Prostate gland (tissue), 2 donors: ENCODE data around the gene VGF. TPM values are rescaled to one million over a fixed set of nuclear protein-coding genes. Genes with fewer than 3 reads are reported as not detected.
"Not testable (repeated sequence)": the region's sequence is repeated elsewhere in the genome, so short reads cannot be mapped to it uniquely, and the experiment has no call there.

ENCODE experiments used
- DNase-seq: peaks from one replicate; pipeline ENCODE4 v3.0.0-alpha.2; 2019; ENCODE audit warnings: low spot score
- H3K27ac ChIP-seq, 2 donors: fragments of 200-600 bp; sonication (generic); 2 replicates each; pipeline ENCODE4 v1.5.1; 2017 to 2019
- H3K27me3 ChIP-seq: fragments of 200-600 bp; sonication (generic); replicated peaks from 2 replicates; pipeline ENCODE4 v1.5.1; 2019; ENCODE audit not compliant: insufficient read depth
- H3K36me3 ChIP-seq, 2 donors: fragments of 200-600 bp; sonication (generic); 1 replicate in 1 of 2; 2 replicates in 1 of 2; pipeline versions ENCODE4 v1.5.1 to v1.8.1; 2017 to 2019
- H3K4me1 ChIP-seq: fragments of 200-600 bp; sonication (generic); replicated peaks from 2 replicates; pipeline ENCODE4 v1.5.1; 2019
- H3K4me3 ChIP-seq, 2 donors: fragments of 200-600 bp; sonication (generic); 2 replicates each; pipeline ENCODE4 v1.5.1; 2017 to 2019
- H3K9me3 ChIP-seq: fragments of 200-600 bp; sonication (generic); 2 replicates; pipeline ENCODE4 v1.5.1; 2017
- POLR2A ChIP-seq: fragments of 450-650 bp; IDR thresholded peaks from one replicate; pipeline ENCODE4 v1.6.1; 2016; ENCODE audit warnings: antibody characterized with exemption, mild to moderate bottlenecking
- POLR2AphosphoS5 ChIP-seq: sonication (generic); formaldehyde crosslinking; IDR thresholded peaks from one replicate; pipeline ENCODE4 v1.6.1; 2017; ENCODE audit warnings: antibody characterized with exemption
- WGBS: methylation state at CpG from one replicate; pipeline ENCODE4 v1.1.5; 2018; 5-methylcytosine and 5-hydroxymethylcytosine counted together
- intact Hi-C: fragments of 100-400 bp; cut with DNase I; formaldehyde crosslinking; loops from one replicate; pipeline ENCODE4 v1.14.2; 2022
- total RNA-seq, 2 donors: library from RNA; depleted of rRNA; stranded (reverse); fragments of >200 nt; gene quantifications; one replicate each; pipeline ENCODE4 v1.1.0, GENCODE V29; 2016
- TF ChIP-seq, protein P1 (sequence below), 4 experiments: fragments of 200-600 bp in 2 of 4; fragments of 450-650 bp in 2 of 4; sonication (generic) in 2 of 4; IDR thresholded peaks; 1 replicate in 3 of 4; 2 replicates in 1 of 4; pipeline ENCODE4 v1.5.1; 2016 to 2019; ENCODE audit warnings: antibody characterized with exemption in 4 of 4, mild to moderate bottlenecking in 2 of 4, moderate library complexity in 2 of 4

VGF gene
- total RNA-seq, 2 donors from 2014 or later = 0.14 to 0.68 TPM

- H3K9me3 ChIP-seq = no peaks in the 10 kb centered on the region
- no peaks in the 10 kb centered on the region for H3K27me3 ChIP-seq
- H3K36me3 ChIP-seq = no peaks in the 10 kb centered on the region
- H3K4me3 ChIP-seq = no peak overlapping the region
- no peak for DNase-seq
- TF ChIP-seq POLR2AphosphoS5 = no peak
- TF ChIP-seq, protein P1, sequence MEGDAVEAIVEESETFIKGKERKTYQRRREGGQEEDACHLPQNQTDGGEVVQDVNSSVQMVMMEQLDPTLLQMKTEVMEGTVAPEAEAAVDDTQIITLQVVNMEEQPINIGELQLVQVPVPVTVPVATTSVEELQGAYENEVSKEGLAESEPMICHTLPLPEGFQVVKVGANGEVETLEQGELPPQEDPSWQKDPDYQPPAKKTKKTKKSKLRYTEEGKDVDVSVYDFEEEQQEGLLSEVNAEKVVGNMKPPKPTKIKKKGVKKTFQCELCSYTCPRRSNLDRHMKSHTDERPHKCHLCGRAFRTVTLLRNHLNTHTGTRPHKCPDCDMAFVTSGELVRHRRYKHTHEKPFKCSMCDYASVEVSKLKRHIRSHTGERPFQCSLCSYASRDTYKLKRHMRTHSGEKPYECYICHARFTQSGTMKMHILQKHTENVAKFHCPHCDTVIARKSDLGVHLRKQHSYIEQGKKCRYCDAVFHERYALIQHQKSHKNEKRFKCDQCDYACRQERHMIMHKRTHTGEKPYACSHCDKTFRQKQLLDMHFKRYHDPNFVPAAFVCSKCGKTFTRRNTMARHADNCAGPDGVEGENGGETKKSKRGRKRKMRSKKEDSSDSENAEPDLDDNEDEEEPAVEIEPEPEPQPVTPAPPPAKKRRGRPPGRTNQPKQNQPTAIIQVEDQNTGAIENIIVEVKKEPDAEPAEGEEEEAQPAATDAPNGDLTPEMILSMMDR (IDR thresholded peaks at IDR 0.05) = no peak
- TF ChIP-seq POLR2A = no peak
- 93% methylated on average over 3 of the region's 3 CpGs for WGBS
- intact Hi-C loops = no loop called here
- H3K4me1 ChIP-seq = no peaks in the 10 kb centered on the region
- H3K27ac ChIP-seq = no peak overlapping the region
Measured at GRCh38 chr7:101123703-101124068, 41.7 kb downstream of the VGF start.

DNA sequence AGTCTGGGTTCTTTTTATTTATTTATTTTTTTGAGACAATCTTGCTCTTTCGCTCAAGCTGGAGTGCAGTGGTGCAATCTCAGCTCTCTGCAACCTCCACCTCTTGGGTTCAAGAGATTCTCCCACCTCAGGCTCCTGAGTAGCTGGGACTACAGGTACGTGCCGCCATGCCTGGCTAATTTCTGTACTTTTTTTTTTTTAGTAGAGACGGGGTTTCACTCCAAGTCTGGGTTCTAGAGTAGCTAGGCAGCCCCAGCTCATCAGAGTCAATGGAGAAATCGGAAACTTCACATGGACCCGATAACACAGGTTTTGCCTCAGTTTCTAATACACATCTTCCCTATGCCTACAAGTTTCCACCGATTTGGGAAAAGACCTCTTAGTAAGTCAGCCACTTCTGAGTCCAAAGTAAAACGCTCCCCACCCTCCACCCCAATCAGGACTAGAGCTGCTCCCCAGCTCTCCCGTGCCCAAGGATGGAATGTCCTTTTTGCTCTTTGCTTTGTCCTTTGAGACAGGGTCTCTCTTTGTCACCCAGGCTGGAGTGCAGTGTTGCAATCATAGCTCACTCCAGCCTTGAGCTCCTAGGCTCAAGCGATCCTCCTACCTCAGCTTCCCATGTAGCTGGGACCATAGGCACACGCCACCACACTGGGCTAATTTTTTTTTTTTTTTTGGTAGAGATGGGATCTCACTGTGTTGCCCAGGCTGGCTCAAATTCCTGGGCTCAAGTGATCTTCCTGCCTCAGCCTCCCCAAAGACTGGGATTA is 42.3 kb downstream of the VGF start:
- no peaks in the 10 kb centered on the region for H3K4me1 ChIP-seq
- H3K36me3 ChIP-seq = no peaks in the 10 kb centered on the region
- H3K27ac ChIP-seq = peak overlapping the region; percentile 72 to 74
- DNase-seq = no peak
- WGBS = 91% methylated on average over 11 of the region's 11 CpGs
- H3K4me3 ChIP-seq = no peak overlapping the region
- intact Hi-C loops = no loop called here
- H3K9me3 ChIP-seq = no peaks in the 10 kb centered on the region
- no peak for TF ChIP-seq POLR2A
- TF ChIP-seq, protein P1 (IDR thresholded peaks at IDR 0.05) = no peak
- no peak for TF ChIP-seq POLR2AphosphoS5
- H3K27me3 ChIP-seq = no peaks in the 10 kb centered on the region

- H3K4me1 ChIP-seq = no peaks in the 10 kb centered on the region
- no peaks in the 10 kb centered on the region for H3K36me3 ChIP-seq
- no peaks in the 10 kb centered on the region for H3K27me3 ChIP-seq
- H3K27ac ChIP-seq = peak overlapping the region; percentile 72 to 74
- H3K4me3 ChIP-seq = peak overlapping the region in 1 of 2 donors; percentile 13
- intact Hi-C loops = no loop called here
- WGBS = 47% methylated on average over 17 of the region's 17 CpGs
- DNase-seq = no peak
- H3K9me3 ChIP-seq = no peaks in the 10 kb centered on the region
- TF ChIP-seq POLR2AphosphoS5 (peak; percentile 56), POLR2A (no peak)
- TF ChIP-seq, protein P1 (IDR thresholded peaks at IDR 0.05) = no peak
Measured at GRCh38 chr7:101121991-101122932, 43.1 kb downstream of the VGF start.

- H3K36me3 ChIP-seq, DNase-seq, H3K9me3 ChIP-seq, H3K4me1 ChIP-seq, H3K4me3 ChIP-seq, intact Hi-C loops, H3K27me3 ChIP-seq: not testable (repeated sequence)
- WGBS = 66% methylated on average over 9 of the region's 9 CpGs
- H3K27ac ChIP-seq = peak overlapping the region; percentile 72 to 74
Measured at GRCh38 chr7:101121631-101121990, 43.8 kb downstream of the VGF start.

DNA sequence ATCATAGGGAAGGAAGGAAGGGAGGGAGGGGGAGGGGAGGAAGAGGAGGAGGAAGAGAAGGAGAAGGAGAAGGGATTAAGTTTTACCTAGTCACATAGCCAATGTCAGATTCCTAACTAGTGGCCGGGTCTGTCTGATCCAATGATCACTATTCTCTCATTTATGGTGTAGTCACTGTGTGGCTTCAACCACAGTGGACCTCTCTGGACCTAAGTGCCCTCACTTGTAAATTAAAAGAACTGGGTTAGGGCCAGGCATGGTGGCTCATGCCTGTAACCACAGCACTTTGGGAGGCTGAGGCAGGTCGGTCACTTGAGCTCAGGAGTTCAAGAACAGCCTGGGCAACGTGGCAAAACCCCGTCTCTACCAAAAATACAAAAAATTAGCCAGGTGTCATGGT is 45.1 kb downstream of the VGF start:
- intact Hi-C loops = no loop called here
- WGBS = 73% methylated on average over 4 of the region's 4 CpGs
- Histone ChIP-seq H3K4me3 (no peak overlapping the region), H3K27me3 (no peaks in the 10 kb centered on the region), H3K36me3 (no peaks in the 10 kb centered on the region), H3K27ac (no peak overlapping the region), H3K4me1 (no peaks in the 10 kb centered on the region), H3K9me3 (no peaks in the 10 kb centered on the region)
- DNase-seq = no peak
- TF ChIP-seq, protein P1 (IDR thresholded peaks at IDR 0.05) = no peak
- no peak for TF ChIP-seq POLR2A
- TF ChIP-seq POLR2AphosphoS5 = no peak
